ENCODE data around the gene PIGW.

The PIGW gene, protein sequence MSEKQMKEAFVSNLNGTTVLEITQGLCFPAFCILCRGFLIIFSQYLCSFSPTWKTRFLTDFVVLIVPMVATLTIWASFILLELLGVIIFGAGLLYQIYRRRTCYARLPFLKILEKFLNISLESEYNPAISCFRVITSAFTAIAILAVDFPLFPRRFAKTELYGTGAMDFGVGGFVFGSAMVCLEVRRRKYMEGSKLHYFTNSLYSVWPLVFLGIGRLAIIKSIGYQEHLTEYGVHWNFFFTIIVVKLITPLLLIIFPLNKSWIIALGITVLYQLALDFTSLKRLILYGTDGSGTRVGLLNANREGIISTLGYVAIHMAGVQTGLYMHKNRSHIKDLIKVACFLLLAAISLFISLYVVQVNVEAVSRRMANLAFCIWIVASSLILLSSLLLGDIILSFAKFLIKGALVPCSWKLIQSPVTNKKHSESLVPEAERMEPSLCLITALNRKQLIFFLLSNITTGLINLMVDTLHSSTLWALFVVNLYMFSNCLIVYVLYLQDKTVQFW

DNA sequence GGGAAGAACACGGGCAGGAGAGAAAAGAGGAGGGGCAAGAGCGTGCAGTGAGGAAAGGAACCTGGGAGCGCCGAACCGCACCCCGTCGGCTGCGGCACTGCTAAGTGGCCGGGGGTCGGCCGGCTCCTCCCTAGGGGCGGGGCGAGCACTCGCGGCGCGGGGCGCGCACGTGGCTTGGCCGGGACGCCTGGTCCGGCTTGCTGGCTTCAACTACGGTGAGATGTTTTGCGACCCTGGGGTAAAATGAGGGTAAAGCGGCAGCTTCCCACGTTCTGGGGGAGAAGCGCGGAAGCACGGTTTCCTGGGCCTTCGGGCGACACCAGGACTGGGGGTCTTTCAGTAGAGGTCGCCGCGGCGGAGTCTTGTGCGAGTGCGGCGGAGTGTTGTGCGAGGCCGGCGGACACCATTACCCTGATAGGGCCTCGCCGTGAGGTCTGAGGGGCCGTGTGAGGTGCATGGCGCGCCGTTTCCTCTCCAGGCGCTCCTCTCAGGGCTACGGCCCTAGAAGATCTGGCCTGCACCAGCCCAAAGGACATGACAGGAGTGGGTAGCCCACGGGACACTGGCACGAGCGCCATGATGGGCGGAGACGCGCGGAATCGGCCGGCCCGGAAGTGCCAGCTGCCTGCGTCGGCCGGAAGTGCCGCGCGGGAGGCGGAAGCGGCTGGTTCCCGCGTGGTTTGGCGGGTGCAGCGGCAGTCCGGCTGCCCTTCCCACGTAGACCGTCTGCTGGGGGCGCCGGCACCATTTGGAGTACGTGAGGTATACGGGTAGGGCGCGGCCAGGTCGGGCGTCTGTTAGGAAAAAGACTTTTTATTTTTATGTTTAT is at the start of gene PIGW, which contains the start of gene MYO19:
TSS of gene PIGW (plus strand) at position 148 of the 829 bp plus-strand sequence. CDS start 2,115 bp downstream, outside the sequence.
TSS of gene MYO19 (minus strand) at position 29 of the 829 bp plus-strand sequence. CDS start 2,330 bp downstream, outside the sequence.
- DNase-seq (ENCODE audit: low spot score) (peak; percentile 84), FAIRE-seq (no peak)

DNA sequence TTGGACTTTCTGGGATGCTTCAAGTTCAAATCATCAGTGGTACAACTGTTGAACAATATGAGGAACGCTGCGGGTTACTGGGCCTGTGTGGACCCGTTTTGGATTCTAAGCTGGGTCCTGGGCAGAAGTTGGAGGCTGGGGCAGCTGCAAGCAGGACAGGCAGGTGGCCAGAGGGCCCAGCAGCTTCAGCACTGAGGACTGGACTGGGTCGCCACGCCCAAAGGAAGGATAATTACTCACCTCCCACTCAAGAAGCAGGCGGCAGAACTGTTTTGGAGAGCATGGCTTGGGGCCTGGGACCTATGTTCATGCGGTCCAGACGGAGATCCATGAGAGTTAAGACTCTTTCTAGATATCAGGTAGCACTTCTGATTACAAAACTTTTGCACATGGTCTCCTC is 49.8 kb upstream of the PIGW start:
- no peak for DNase-seq (ENCODE audit: low spot score)
- FAIRE-seq = no peak

DNA sequence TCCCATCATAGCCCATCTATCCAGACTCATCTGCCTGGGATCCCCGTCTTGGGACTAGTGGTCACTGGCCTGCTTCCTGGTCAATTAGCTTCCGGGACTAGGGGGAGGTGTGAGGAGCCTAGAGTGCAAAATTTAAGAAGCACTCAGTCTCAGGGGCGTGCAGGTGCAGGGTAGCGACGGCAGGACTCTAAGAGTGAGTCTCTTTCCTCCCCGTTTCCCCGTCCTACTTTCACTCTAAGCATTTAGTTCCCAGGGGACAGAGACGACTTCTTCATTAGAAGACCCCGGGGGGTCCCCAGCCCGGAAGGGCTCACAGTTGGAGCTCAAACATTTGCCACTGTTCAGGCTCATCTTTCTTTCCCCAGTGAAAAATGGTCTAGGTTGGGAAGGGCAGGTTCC is 49.0 kb upstream of the PIGW start:
- FAIRE-seq (no peak), DNase-seq (ENCODE audit: low spot score) (no peak)

DNA sequence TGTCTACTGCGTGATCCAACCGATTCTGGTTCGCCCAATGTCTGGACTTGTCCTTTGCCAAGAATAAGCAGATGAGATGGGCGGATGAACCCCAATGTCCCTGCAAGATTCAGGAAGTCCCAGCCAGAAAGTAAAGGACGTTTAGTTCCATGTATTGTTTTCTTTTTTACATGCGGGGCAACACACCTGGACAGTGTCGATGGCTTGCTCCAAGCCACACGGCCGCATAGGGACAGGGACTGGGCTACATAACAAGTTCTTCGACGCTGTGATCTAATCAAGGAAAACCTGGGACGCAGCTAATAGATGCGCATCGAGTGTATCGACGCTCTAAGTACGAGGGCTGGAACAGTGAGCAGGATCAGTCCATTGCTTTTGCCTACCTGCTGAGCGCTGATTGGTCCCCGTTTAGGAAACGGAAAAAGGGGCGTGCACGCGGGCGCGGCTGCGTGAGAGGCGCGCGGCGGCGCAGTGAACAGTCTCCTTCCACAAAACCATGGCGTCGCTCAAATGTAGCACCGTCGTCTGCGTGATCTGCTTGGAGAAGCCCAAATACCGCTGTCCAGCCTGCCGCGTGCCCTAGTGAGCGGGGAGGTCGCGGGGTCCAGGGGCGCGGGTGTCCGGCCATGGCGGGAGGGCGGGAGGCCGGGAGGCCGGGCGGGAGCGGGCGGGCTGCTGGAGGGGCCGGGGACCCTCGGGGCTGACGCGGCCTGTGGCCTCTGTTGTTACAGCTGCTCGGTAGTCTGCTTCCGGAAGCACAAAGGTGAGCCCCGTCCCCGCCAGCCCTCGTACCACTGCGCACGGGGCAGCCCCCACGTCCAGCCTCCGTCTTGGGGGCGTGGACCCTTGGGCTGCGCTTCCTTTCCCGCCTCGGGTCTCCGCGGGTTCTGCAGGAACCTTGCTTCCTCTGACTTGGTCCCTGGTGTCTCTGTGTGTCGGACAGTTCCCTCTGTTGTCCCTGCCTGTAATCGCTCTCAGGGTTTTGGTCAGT is 48.3 kb upstream of the PIGW start, which contains the start of gene ZNHIT3:
TSS of gene ZNHIT3 (plus strand) at position 478 of the 991 bp plus-strand sequence. CDS start at position 497, 19 bp downstream.
- FAIRE-seq (no peak), DNase-seq (ENCODE audit: low spot score) (peak; percentile 79)

DNA sequence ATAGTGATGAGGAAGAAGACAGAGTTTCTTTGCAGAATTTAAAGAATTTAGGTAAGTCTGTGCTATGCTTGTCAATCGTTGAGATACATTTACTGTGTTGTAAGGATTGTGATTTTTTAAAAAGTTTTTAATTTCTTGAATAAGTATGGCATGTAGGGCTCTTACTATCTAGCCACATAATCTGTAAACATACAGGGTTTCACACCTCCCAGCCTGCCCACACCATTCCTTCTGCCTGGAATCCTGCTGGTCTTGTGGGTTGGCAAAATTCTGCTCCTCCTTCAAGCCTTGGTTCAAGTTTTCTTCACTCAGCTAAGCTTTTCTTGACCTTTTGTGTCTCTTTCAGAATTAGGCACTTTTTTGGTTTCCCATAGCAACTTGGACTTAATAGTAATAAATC is 40.8 kb upstream of the PIGW start:
- FAIRE-seq = no peak
- no peak for DNase-seq (ENCODE audit: low spot score)

DNA sequence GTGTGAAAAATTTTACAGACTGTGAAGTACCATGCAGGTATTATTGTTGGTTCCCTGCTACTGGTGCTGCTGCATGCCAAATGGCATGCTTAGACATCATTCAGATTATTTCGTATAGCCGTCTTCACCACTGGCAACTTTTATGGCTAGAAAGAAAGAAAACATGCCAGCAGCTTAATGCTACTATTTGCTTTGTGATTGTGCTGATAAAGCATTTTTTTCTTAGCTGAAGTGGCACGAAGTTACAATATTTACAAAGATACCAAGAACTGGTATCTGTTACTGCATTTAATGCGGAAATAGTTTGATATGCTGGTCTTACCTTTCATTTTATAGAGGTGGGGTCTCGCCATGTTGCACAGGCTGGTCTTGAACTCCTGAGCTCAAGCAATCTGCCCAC is 40.1 kb upstream of the PIGW start:
- no peak for FAIRE-seq
- DNase-seq (ENCODE audit: low spot score) = no peak

DNA sequence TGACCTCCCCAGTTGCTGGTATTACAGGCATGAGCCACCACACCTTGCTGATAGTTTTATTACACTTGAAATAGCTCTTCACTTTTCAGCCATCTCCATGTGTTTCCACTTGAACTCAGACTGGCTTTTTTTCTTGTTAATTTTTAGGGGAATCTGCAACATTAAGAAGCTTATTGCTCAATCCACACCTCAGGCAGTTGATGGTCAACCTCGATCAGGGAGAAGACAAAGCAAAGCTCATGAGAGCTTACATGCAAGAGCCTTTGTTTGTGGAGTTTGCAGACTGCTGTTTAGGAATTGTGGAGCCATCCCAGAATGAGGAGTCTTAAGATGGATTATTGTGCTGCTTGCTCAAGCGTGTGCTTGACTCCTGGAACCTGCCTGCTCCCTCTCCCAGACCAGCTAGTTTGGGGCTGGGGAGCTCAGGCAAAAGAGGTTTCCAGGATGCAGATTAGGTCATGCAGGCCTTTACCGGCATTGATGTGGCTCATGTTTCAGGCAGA is 39.7 kb upstream of the PIGW start:
- FAIRE-seq = no peak
- no peak for DNase-seq (ENCODE audit: low spot score)

DNA sequence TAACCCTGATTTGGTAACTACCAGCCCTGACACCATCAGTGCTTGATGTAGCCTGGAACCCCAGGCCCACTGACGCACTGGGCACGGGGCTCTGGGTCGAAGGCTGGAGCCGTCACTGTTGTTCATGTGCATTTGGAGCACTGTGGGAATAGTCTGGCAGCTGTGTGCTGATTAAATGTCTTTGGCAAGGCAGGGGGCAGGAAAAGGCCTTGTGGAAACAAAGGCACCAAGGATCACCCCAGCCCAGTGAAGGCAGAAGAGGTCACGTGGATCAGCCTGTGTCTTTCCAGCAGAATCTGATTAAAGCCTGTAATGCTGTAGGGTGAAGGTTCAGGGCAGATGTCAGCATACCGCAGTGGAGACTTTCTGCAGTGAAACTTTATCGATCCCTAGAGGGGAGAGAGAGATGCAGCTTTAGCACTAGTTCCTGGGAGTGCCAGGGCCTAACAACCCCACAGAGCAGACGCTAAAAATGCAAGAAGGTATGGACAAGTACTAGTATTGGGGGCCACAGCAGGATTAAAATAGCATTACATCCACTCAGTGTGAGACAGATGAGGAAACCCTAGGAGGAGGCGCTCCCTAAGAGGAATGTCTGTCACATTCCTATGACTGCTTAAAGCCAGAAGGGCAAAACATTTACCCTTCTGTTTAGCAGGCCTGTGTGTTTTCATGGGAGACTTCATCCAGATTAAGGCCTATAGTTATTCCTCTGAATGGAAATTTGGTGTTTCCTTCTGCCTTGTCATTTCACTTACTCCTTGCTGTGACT is 38.6 kb upstream of the PIGW start:
- DNase-seq (ENCODE audit: low spot score) (no peak), FAIRE-seq (no peak)

DNA sequence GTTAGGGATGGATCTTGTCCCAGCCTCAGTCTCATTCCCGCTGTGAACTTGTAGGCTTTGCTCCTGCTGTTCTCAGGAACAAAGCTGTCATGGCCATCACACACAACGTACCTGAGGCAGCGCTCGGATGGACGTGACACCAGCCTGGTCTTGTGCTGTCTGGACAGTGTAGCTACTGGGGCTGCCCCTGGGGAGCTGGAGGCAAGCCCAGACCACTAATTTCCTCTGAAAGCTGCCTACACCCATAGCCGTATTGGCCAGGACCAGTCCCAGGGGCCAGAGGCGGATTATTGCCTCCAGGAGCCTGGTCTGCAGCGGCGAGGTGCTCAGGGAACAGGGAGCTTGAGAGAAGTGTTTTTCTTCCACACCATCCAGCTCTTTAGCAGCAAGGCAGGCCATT is 36.6 kb upstream of the PIGW start:
- DNase-seq (ENCODE audit: low spot score) = no peak
- no peak for FAIRE-seq

DNA sequence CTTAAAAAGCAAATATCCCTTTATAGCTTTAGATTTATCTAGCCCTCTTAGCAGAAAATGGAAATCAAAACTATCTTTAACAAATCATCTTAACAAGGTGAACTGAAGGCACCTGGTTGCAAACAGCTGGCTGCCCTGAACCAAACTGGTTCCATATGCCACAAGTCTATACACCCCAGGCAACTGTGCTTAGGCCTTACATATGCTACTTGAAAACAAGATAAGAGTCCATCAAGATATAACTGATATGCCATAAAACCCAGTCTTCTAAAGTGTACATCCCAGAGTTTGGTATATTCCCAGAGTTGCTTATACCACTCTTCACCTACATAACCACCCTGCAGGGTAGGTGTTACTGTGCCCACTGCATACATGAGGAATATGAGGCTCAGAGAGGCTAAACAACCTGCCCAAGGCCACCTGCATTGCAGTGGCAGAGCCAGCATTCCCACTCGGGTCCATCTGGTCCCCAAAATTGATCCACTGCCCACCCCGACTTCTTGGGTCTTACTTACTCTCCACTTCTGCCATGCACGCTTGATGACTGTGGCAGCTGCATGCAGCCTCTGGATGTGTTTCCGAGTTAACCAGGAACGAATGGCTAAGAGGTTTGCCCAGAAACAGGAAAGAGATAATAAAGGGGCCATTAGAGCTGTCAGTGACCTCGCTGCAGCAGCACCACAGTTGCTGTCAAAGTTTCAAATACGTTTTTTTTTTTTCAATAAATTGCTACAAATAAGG is 36.1 kb upstream of the PIGW start:
- FAIRE-seq = no peak
- no peak for DNase-seq (ENCODE audit: low spot score)

DNA sequence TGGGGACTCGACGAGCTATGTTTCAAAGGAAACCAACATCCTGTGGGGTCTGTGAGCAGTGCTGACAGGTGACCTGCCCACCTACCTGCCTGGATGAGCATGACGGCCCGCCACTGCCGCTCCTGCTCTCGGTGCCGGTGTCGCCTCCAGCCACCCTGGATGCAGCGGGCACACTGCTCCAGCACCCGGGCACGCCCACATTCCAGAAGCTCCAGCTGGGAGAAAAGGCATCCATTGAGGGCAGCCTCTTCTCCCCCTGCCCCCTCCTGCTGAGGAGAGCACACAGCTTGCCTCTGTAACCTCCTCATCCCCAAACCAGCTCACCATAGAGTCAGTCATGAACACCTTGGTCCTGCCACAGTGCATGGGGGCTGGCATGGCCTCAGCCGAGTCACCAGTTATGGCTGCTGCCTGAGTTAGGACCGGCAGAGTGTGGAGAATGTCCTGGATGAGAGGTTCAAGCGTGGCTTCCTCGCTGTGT is 34.0 kb upstream of the PIGW start:
- no peak for FAIRE-seq
- no peak for DNase-seq (ENCODE audit: low spot score)

DNA sequence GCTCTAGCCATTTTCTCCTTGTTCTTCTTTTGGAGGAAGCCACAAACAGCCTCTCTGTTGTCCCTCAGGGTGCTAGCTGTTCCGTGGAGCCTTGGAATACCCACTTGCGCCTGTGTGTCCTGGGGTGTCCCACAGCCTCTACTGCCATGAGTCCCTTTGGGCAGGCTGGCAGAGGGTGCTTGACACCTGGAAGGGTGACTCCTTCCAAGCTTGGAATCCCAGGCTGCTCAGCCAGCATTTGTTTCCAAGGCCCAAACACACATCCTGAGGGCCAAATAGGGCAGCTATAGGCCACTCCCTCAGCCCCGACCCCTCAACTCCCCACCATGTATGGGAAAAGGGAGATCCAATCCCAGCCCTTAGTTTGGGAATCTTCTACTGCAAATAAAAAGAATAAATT is 33.4 kb upstream of the PIGW start:
- FAIRE-seq (no peak), DNase-seq (ENCODE audit: low spot score) (no peak)

DNA sequence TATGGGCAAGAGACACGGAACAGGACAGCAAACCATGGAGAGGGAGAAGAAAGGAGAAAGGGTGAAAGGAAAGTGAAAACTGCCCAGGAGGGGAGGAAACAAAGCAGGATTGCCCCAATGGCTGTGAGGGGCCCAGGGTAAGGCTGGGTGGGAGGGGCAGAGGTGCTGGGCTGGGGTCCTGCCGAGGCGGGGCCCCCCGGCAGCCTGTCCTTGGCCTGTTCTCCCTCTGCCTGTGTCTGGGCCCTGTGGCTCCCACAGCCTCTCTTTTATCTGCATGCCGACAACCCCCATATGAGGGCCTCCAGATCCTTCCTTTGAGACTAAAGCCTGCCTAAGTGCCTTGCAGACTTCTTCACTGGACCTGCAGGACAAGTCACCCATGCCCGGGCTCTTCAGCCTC is 32.8 kb upstream of the PIGW start:
- no peak for FAIRE-seq
- no peak for DNase-seq (ENCODE audit: low spot score)

DNA sequence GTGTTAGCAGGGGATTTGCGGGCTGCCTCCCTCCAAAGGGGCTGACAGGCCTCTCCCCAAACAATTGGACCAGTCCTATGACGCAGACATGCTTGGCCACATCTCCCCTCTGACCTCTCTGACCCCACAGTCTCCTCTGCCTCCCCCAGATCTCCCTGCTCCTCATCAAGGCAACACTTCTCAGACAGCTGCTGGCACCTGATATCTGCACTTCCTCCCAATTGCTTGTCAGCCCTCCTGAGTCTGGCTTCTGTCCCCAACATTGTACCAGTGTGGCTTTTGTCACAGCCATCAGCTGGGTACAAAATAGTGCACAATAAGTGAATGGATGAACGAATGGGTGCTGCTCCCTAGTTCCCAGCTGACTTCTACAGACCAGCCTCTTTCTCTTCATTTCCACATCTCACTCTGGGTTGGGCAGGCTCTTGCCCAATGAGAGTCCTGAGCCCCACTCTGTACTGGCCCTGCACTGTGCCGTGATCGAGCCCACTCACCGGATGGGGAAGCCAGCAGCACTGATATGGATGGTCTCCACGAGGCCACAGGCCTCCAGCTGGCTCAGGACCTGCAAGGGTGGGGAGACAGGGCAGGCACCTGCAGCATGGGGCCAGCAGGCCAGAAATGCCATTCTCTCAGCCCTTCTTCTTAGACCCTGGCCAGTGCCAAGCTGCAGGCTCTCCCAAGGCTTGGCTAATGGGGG is 31.2 kb upstream of the PIGW start:
- no peak for DNase-seq (ENCODE audit: low spot score)
- FAIRE-seq = no peak

DNA sequence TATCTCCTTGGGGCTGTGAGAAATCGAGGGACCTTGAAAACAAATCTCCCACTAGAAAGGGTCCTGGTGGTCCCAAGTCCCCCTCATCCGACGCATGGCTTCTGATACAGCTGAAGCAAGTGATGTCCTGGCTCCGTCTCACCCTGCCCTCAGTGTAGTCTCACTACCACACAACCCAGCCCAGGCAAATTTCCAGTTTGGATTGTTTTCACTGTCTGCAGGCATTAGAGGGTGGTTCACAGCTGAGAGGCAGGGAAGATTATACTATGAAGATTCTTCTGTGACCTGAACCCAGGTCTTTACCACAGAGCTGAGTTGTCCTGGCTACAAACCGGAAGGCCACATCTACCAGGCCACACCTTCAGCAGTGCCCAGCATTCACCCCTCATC is 30.6 kb upstream of the PIGW start:
- no peak for FAIRE-seq
- no peak for DNase-seq (ENCODE audit: low spot score)

DNA sequence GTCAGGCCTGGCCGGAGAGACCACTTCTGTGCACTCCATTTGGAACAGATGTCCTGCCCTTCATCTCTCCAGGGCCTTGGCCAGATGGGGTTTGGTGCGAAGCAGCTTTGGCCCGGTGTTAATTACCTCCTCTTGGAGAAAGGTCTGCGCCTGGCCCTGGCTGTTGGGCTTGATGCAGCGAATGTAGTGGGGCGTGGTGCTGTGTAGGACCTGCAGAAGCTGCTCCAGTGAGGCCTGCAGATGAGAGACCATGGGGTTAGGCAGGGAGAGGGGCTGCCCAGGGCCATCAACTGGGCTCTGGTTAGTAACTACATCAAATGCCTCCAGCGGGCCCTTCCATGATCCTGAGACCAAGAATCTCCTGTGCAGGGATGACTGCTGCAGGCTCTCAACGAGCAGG is 29.6 kb upstream of the PIGW start:
- FAIRE-seq (no peak), DNase-seq (ENCODE audit: low spot score) (no peak)

DNA sequence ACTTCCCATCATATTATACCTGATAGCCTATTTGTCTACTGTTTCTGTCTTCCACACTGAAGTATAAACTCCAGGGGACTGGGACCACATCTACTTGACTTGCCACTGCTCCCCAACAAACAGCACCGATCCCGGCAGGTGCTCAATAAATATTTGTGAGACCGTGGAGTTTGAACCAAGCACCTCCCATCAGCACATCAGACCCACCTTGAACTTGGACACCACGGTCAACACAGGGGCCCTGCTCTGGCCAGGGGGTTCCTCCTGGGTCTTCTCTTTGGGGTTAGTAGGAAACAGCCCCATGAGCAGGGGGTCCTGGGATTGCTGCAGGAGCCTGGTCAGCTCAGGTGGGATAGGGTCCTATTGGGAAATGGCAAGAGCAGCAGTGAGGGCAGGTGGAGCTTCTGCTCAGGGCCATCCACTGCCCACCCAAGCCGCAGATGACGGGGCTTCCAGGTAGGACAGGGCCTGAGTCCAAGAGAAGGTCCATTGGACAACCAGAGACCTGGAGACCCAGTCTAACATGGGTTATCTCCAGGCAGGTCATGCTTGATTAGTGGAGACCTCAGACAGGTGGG is 28.4 kb upstream of the PIGW start:
- DNase-seq (ENCODE audit: low spot score) (no peak), FAIRE-seq (no peak)

DNA sequence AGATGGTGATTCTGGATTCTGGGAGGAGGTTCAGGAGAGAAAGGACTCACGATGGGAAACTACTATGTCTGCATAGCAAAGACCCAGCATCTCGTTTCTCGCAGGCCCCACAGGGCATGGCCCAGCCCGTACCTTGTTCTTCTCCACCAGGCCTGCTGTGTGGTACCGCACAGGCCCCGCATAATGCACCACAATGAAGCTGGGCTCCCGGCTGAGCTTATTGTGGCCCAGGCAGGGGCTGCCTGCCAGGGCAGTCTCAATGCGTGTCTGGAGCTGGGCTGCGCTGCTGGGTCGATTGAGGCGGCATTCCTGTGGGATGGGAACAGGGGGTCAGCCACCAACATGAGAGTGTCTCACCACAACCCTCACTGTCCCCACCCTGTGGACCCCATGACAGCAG is 28.0 kb upstream of the PIGW start:
- DNase-seq (ENCODE audit: low spot score) (no peak), FAIRE-seq (no peak)
